Activated CD4-positive, alpha-beta T cell treated with anti-CD3 and anti-CD28 coated beads, Interleukin-2, amount 50 U/mL, for 4 hours (primary cell): Measurements from ENCODE around the gene CEP85L.

Experiments
- DNase-seq, 2 experiments: peaks; one replicate each; pipeline ENCODE4 v3.0.0-alpha.2; 2020

CEP85L gene

DNA sequence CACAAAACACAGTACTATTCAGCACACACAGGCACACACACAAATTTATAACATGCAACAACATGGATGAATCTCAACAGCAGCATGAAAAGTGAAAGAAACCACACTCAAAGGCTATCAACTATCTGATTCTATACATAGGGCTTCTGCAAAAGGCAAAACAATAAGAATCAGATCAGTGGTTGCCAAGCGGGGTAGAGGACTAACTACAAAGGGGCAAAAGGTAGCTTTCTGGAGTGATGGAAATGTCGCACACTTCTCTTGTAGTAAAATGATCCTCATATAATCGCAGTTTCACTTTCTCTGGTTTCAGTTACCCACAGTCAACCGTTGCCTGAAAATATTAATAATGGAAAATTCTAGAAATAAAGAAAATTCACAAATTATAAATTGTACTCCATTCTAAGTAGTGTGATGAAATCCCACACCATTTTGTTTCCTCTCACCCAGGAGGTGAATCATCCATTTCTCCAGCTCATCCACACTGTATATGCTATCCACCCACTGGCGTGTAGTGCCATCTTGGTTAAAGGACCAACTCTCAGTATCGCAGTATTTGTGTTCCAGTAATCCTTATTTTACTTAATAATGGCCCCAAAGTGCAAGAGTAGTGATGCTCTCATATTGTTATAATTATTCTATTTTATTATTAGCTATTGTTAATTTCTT is 116.1 kb downstream of the CEP85L start:
- DNase-seq, result no peak

DNA sequence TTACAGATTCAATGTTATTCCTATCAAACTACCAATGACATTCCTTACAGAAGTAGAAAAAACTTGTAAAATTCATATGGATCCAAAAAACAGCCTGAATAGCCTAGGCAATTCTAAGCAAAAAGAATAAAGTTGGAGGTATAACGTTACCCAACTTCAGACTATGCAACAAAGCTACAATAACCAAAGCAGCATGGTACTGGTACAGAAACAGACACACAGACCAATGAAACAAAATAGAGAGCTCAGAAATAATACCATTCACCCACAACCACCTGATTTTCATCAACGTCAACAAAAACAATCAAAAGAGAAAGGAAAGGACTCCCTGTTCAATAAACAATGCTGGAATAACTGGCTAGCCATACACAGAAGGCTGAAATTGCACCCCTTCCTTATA is 120.4 kb downstream of the CEP85L start:
- no peak for DNase-seq

DNA sequence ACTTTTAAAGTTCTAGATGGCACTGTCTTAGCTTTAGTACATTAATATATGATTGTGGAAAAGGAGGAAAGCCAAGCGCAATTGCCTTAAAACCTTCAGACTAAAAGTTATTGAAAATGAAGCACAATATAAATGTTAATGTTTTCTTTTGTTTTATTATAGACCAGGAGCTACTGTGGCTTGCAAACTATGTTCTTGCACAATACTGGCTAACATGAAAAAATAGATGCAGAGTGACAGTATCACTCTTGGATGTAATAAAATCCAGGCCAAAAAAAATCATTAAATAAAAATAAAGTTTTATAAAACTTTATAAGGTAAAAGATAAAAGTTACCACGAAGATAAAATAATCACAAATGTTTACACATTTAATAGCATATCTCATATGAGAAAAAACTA is 121.6 kb downstream of the CEP85L start:
- DNase-seq, result no peak

DNA sequence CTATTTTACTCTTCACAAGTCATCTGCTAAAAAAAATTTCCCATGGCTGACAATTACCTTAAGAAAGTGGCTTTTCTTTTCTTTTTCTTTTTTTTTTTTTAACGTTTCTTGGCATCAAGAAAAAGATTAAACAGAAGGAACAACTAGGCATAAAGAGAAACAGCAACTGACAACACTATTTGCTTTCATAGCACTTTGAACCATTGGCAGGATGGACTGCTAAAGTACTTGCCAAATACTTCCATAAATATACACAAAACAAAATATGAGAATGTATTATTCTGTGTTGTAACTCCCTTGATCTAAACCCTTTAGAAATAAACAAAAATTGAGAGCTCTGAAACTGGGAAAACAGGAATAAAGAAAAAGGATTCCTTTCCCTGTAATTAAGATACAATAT is 123.3 kb downstream of the CEP85L start:
- no peak for DNase-seq

DNA sequence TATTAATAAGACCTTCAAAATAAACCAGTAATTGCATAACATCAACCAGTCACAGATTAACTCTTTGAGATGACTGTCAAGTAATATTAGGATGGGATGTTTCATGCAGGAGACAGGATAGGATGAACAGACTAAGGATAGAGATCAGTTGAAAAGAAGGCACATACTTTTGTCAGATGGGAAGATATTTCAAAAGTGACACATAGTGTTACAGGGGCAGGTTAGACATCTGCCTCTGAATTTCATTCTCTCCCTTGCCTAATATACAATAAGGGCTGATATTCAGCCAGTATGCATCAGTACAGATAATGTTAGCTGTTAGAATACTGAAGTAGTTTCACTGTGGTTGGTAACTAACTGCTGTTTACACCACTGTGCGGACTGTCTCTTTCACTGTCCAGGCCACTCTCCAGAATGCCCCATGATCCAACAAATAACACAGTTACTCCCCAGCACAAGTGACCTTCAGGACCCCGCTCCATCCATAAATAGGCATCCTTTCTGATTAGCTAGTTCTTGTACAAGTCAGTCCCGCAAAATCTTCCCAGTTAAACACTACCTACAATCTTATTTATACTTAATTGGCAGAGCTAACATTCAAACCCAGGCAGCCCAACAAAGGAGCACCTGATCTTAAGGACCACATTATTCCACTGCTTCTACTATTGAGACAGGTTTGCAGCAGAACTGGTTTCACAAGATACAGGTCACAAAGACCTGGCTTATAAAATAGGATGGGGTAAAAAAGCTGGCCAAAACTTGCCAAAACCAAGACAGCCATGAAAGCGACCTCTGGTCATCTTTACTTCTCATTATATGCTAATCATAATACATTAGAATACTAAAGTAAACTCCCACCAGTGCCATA is 125.2 kb downstream of the CEP85L start:
- no peak for DNase-seq

DNA sequence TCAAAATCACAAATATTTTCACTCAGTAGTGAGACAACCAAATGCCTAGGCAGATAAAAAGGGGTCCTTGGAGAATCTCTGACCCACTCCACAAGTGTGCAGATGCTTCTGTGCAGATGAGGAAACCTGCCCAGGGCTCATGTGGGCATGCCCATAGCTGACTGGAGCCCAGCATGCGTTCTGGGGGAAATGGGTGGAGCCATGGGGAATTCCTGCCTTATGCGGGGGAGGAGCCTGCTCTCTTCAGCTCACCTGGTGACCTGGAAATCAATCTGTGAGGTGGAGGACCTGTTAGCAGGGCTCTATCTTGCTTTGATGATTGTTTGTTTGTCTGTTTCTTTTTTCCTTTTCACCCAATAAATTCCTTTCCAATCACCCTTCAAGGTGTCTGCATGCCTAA is 126.7 kb downstream of the CEP85L start:
- no peak for DNase-seq

DNA sequence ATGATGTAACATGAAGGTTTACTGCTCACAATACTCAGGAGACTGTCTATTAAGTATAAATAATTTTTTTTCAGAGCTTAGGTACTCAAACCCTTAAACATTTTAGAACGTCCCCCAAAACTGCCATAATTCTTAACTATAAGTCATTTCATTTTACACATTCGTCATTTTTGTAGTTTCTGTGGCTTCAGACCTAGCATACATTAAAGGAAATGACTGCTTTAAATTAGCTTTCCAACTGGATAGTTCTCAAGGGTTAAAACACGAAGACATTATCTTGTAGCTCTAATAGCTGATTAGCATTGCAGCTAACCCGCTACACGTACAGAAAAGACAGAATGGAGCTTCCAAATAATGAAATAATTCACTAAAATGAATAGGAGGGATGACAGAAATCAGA is 128.2 kb downstream of the CEP85L start:
- no peak for DNase-seq

DNA sequence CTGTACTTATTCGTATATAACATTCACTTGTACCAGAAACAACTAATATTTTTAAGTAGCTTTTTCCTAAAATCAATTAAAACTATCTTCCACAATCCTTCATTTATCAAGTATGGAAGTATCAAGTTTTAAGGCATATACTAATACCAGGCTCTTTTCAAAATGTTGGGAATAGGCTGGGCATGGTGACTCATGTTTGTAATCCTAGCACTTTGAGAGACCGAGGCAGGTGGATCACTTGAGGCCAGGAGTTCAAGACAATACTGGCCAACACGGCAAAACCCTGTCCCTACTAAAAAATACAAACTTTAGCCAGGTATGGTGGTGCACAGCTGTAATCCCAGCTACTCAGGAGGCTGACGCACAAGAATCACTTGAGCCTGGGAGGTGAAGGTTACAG is 129.0 kb downstream of the CEP85L start:
- no peak for DNase-seq

DNA sequence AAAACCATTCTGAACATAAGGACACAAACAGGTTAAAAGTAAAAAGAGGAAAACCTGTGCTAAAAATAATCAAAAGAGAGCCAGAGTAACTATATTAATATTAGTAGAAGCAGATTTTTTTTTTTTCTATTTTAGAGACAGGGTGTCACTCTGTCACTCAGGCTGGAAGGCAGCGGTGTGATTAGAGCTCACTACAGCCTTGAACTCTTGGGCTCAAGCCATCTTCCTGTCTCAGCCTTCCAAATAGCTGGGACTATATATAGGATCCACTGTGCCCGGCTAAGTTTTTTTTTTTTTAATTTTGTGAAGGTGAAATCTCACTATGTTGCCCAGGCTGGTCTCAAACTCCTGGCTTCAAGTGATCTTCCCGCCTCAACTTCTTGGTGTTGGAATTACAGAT is 136.7 kb downstream of the CEP85L start:
- no peak for DNase-seq

DNA sequence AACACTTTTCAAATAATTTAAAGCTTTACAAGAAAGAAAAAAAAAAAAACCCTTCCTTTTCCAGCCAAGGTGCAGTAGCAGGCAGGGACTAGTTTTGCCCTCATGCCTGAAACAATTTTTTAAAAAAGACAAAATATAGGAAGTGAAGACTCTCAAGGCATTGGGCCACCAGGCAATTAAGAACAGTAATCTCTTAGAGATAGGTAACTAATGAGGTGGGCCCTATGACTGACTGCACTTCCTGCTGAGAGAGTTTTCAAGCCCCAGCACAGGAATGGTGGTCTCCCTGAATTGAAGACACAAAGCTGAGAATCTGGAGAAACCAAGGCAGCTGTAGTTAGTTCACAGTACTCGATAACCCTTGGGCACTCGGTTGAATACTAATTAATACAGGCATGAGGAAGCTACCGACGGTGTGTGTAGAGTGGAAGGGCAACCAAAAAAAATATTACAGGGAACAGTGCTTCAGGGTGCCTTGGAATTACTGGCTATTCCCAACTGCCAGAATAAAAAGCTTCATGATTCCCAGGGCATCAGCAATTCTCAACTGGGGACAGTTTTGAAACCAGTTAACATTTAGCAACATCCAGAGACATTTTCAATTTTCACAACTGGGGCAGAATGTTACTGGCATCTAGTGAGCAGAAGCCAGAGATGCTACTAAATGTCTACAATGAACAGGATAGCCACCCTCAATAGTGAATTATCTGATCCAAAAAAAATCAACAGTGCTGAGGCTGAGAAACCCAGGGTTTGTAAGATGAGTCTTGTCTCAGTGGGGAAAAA is 139.3 kb downstream of the CEP85L start:
- DNase-seq, result no peak

DNA sequence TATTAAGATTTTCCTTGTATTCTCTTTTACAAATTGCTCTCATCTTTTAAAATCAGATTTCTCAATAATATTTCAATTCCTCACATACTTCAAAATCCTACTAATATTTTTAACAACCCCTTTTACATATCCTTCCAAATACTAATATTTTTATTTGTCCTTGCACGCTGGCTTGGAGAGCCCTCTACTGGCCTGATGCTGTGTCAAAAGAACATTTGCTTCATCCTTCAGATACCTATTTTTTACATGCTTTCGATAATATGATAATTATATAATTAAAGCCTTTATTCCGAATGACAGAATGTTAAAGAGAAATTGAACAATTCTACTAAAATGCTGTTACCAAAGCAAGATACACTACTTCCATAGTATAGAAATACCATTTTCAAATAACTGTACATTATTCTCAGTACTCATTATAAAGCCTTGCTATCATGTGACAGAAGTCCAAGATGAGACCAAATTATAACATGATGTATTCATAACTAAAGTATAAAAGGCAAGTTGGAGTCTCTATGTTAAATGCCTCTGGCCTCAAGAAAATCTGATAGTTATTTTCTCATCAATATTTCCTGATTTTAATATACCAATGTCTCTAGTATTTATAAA is 142.3 kb downstream of the CEP85L start:
- no peak for DNase-seq

DNA sequence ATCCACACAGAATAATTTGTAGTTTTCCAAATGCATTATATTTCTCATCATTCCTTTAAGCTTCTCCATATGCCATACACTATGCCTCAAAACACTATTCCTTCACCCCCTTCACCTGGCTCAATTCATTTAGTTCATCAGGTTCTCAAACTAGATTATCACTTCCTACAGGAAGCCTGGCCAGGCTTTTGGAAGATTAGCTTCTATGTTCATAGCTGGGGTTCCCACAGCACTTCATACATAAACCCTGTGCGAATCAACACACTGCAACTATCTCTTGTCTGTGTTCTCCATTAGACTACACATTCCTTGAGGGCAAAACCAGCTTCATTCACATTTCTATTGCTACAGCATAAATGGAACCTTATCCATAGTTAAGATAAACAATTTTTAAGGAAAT is 143.8 kb downstream of the CEP85L start:
- no peak for DNase-seq

DNA sequence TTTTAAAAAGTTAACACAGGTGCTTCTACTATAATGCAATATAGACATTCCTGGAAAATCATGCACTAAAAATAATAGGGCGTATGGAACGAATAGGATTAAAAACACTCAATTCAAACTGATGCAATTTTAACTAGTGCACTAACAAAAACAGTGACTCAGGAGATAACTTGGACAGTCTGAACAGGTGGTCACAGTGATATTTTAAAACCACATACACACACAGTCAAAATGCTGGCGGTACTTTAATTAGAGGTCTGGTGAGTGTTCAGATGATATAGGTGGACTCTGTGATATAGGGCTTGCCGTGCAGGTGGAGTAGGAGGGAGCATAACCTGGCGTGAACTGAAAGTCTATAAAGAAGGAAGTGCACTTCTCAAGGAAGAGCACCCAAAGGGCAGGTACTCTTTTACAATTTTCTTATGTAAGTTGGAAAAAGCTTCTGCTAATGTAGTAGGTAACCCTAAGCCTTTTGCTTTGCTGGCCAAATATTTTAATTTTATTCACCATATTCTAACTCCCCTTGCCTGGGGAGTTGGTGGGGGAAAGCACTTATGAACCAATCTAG is 145.2 kb downstream of the CEP85L start:
- no peak for DNase-seq

DNA sequence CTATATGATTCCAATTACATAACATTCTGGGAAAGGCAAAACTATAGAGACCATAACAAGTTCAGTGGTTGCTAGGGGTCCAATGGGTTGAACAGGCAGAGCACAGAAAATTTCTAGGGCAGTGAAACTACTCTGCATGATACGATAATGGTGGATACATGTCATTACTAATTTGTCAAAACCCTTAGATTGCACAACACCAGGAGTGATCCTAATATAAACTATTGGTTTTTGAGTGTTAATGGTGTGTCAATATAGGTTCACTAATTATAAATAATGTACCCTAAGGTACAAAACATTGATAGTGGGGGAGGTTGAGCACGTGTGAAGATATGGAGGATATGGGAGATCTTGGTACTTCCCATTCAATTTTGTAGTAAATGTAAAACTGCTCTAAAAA is 145.7 kb downstream of the CEP85L start:
- DNase-seq, result no peak

DNA sequence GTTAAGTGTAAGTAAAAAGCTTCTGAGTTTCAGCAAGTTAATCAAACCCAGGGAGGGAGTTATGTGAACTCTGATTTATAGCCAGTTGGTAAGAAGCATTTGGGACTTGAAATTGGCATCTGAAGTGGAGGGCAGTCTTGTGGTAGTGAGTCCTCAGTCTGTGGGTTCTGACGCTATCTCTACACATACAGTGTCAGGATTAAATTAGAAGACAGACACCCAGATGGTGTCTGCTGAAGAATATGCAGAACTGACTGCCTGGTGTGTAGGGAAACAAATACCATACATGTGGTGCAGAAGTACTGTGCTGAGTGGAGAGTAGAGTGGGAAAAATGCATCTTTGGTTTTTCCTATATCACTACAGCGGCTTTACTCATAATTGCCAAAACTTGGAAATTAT is 146.8 kb downstream of the CEP85L start:
- no peak for DNase-seq

DNA sequence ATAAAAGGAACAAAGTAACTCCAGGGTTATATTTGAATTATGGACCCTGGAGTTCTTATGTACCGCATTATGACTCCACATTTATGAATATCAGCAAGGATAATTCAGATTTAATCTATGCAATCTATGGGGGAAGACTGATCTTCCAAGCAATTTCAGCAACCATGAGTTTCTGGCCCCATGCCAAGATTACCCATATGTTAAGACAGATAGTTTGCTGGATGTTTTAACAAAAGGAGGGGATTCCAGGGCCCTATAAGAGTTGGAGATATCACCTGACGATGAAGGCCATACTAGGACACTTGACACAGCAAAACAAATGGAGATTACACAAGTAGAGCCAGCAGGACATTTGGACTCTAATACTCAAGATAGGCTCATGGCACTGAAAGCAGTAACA is 149.2 kb downstream of the CEP85L start:
- DNase-seq, result no peak

DNA sequence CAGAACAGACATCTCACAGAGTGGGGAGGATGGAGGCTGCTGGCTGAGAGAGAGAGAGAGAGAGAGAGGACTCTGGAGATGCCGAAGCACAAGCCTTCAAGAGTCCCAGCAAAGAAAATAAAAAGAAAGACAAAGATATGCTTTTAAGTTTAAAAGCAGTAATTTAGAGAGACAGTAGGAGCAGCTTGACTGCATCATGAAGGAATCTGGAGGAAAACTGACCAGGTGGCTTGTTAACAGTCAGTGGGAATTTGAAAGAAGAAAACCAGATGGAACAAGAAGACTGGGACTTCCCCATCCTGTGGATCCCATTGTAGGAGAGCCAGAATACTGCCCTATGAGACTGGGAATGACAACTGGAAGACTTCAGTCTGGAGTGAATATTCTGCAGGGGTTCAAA is 149.6 kb downstream of the CEP85L start:
- DNase-seq, result no peak

DNA sequence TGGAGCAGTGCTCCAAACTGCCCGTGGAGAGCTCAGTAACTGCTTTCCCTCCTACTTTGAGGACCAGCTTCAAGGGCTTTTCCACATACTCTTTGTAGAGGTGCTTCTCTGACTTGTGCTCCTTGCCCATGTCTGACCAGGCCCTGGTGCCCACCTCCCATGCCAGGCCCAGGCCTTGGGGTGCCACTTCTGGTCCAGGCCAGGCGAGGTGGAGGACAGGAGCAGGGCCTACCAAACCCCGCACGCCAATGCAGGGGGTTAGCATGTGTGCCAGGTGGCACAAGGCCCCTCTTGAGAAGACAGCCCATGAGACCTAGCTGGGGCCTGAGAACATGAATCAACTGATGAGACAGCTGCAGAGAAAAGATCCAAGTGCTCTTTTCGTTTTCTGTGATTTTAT is 150.3 kb downstream of the CEP85L start:
- no peak for DNase-seq

DNA sequence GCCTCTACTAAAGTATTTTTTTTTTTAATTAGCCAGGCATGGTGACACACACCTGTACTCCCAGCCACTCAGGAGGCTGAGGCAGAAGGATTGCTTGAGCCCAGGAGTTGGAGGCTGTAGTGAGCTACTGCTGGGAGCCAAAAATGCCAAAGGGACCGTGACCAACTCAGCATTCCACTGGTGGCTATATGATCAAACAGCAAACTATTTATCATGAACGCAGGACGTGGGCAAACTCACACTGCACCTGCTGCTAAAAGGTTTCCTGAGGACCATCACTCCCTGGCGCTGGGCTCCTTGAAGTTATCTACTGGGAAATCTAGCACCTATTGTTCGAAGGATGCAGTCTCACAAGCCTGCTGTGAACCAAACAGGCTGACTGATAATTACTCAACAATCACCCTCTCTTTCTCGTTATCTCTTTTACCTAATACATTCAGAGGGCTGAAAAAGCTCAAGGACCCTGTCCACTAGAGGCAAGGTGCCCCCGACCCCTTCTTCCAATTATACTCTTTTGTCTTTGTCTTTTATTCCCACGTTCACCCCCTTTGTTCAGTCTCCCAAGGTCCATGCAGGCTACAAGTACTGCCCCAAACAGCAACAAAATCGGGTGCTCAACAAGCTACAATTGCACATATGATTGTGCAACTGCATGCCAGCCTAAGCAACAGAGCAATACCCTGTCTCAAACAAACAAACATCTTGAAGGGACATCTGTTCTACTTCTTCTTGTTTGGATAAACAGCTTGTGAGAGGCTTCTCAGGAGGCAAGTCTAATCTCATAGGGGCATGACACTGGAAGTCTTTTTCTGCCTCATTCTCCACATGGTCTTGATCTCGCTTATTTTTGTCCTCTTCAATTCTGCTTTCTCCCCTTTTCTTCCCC is 151.0 kb downstream of the CEP85L start:
- no peak for DNase-seq

DNA sequence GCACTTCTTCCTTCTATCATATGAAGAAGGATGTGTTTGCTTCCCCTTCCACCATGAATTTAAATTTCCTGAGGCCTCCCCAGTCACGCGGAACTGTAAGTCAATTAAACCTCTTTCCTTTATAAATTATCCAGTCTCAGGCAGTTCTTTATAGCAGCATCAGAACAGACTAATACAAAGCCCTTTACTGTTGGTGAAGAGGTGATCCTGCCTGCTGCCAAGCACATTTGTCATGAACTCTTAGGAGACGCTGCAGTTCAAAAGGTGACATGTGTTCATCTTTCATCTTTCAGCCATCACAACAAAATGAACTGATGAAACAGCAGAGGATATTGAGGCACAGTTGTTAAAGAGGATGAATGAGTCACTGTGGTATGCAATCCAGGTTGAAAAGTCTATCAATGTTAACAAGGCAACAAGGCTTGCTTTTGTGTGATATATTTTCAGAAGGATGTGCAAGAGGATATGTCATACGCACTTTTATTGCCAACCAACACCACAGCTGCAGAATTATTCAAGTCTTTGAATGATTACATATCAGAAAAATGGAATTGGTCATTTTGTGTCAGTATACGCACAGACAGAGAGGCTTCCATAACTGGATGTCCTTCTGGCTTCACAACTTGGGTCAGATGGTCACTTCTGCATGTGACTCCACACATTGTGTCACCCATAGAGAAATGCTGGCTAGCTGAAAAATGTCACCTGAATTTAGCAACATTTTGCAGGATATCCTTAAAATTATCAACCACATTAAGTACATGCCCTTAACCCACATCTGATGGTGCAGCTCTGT is 155.7 kb downstream of the CEP85L start:
- no peak for DNase-seq

DNA sequence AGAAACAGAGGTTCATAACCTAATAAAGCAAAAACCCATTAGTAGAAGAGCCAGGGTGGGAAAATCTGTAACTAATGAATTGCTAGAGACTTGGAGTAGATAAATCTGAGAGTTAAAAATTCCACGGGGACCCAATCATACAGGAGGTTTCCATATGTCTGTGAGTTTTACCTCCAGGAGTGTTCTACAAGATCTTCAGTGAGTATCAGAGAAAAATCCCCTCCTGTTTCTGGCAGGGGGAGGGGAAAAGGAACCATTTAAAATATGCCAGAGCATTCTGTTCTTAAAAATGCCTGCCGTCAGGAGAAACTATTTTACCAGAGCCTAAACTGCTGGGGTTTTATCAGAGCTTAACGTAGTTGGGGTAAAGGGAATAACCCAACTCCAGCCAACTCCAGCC is 157.3 kb downstream of the CEP85L start:
- DNase-seq, result no peak
